ENCODE measurements around the gene MYO5B.

GRCh38 chr18:49926106-49926745 lies 268.7 kb downstream of the MYO5B start:
- no peak for TF ChIP-seq CTCF (IDR thresholded peaks at IDR 0.05; ENCODE audit: borderline replicate concordance, extremely low read depth, low read length, poor library complexity, severe bottlenecking)
- no peak for TF ChIP-seq EZH2 (IDR thresholded peaks at IDR 0.05; ENCODE audit: borderline replicate concordance, low read depth, low read length, severe bottlenecking)

Data from DND-41 (cell line).